GM19328 (cell line): ENCODE data around the gene IFNA13.

Experiments
- ATAC-seq: cut with Tn5 transposase; IDR thresholded peaks from one replicate; pipeline ENCODE4 v1.9.1; 2021; ENCODE audit warnings: mild to moderate bottlenecking, moderate library complexity; ENCODE audit not compliant: unreplicated experiment

The IFNA13 gene

DNA sequence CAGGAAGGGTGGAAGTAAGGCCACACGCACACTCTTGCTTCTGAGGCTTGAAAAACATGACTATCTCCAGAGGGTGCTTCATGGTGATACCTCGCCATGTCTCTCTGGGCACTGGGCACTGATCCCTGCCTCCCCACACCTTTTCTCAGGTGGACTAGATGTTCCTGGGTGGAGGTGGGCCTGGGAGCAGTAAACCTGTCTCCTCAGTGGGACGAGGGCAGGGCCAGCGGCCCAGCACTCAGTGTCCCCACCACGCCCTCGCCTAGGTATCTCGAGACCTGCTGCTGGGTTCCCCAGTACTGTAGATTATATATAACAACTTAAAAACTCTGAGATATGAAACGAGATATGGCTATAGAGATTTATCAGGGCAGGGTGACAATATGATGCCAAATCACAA, 5.6 kb downstream of the IFNA13 start:
- no peak for ATAC-seq

DNA sequence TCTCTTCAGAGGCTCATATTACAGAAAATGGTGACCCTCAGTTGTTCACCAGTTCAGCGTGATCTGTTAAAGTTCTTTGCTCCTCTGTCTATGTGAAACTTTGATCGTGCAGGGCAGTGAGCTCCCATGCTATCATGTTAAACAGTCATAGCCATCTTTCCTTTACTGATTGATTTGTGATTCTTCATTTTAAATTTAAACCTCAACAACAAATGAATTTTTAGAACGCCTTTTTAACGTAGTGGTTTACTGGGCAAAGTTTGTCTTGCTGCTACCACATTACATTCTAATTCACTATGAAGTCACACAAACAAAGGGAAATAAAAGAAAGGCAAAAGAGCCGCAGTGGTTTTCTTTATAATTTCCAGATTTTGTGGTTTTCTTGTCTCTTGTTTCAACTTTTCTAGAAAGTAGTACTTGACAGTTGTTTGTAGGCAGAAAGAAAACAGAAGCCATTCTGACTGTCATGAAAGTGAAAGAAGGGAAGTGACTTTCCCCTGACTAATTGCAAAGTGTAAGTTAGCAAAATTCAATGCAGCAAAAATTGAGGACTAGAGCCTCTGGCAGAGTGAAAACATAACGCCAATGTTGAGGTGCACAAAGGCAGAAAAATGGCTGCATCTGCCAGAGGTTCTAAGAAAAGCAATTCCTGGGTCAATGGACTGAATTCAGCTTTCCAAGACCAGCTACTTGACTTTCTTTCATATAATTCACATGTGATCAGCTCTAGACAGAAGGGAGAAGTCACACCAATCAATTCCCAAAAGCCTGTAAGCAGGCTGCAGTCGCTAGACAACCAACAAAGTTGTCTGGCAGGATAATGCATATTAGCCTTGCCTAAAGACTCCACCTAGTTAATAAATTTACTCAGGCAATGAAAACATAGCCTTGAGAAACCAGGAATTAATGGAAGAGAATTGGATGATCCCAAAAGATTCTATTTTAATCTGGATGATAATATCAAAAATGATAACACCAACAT, 10.1 kb downstream of the IFNA13 start:
- ATAC-seq = peak; percentile 89

DNA sequence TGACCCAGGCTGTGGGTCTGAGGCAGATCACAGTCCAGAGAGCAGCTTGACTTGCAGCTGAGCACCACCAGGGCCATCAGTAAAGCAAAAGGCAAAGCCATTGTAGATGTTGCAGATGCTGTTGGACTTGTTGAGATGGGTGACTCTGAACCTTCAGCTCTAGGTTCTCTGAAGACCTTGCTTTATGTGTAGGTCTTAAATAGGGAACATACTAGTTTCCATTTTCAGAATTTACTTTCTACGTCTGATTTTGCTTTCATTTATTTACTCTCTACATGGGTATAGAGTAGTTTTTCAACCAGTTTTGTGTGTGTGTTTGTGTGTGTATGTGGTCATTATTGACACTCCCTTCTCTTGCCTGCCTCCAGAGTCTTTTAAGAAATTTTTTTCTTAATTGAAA, 17.1 kb downstream of the IFNA13 start, which contains the start of gene IFNA6:
Gene IFNA6, minus strand, starts transcription at position 101 of the 400 bp plus-strand sequence. Its CDS starts 0 bp downstream, at position 101.
- no peak for ATAC-seq

DNA sequence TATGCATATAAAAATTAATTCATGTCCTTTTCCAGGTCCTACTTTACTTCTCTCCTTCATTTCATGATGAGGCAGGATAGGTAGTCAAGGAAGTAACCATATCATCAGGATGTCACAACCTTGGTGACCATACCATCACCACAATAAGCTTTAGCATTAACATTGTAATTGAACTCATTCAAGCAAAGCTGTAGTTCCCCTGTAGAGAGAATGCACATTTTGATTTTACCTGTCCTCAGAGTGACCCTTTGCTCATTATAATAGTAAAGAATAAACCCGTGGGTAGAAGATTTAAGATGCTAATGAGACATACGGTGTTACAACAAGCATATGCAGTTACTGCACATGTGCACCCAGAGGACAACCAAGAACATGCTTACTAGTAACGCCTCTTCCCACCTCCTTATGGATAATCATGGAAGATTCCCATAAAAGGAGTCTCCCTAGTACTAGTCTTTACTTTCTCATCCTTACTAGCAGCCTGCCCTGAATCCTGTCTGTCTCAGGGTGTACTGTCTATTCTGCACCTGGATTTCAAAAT, 19.4 kb downstream of the IFNA13 start:
- ATAC-seq = no peak

DNA sequence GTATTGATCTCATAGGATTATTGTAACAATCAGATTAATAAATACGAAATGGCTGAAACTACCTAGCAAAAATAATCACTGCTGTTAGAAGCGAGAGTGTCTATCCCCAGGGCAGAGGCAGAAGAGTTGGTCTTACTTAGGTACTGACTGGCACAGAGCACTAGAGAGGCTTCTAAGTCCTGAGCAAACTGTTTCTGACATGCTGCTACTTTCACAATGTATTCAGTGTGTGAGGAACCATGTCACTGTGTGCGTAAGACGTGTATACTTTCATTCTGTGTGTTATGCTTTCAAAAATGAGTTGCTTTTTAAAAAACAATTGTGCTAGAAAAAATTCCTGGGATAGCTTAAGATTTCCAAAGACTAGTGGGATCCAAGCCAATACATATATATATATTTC, 27.1 kb downstream of the IFNA13 start:
- ATAC-seq = no peak

DNA sequence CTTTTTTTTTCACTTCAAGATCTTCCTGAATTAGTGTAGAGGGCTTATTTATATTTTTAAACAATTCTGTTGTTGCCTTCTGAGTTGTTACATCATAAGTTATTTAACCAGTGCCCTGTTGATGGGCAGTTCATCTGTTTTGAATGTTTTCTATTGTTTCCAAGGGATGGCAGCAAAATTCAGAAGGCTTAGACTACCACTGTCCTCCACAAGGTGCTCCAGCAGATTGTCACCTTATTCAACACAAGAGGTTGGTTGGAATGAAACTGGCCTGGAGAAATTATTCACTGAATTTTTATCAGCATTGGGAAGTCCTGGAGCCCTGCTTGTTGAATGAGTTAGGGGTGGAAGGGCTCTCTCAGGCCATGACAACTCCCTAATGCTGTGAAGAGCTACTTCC, 31.4 kb downstream of the IFNA13 start:
- no peak for ATAC-seq

DNA sequence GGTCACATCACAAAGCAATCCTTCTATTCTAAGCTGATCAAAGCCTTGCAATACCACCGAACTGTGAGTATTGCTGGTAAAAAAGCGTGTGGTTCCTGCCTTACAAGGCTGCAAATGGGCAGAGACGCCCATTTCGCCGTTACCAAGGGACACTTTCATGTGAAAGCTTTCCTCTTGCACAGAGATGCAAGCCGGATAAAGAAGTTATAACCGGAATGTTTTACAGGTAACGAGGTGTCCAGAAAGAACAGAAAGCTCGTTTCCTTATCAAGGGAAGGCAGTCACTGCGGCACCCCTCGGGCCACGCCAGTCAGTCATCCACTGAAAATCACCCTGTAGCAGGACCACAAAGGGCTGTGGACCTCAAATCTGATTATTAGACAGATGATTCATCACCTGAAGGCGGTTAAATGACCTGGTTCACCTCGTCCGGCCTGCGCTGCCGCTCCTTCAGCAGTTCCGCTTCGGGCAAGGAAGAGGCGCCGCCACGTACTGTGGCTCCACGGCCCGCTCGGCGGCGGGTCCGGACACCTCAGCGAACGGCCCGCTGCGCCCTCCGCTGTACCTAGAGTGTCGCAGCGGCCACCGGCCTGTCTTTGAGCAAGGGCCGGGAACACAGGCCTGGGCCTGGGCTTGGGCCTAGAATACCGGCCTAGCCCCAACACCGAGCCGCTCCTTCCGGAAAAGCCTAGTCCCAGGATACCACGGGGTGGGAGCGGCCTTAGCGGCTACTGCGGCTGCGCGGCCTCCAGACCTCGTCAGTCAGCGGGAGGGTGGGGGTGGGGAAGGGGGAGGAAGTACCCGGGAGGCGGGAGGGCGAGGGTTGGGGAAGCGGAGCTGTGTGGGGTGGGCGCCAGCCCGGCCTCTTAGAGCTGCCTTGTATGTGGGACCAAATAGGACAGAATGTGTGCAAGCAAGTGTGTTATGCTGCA, 32.9 kb downstream of the IFNA13 start, which contains the start of gene KLHL9:
Gene KLHL9, minus strand, starts transcription at position 704 of the 932 bp plus-strand sequence. Its CDS starts 545 bp downstream, at position 159.
- ATAC-seq = peak; percentile 89

DNA sequence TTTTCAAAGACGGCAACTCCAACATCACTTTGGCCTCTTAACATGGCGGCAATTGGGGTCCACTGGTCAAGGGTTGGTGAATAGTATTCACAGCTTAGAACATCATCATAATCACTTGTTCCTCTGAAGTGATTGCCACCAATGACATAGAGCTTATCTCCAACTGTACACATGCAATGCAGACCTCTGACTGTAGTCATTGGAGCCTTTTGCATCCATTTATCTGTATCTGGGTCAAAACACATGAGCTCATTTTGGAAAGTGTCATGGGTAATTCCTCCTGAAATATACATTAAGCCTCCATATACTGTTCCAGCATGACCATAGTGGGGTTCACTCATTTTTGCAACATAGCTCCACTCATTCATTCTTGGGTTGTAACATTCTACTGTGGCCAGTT, 34.6 kb downstream of the IFNA13 start:
- ATAC-seq = no peak

DNA sequence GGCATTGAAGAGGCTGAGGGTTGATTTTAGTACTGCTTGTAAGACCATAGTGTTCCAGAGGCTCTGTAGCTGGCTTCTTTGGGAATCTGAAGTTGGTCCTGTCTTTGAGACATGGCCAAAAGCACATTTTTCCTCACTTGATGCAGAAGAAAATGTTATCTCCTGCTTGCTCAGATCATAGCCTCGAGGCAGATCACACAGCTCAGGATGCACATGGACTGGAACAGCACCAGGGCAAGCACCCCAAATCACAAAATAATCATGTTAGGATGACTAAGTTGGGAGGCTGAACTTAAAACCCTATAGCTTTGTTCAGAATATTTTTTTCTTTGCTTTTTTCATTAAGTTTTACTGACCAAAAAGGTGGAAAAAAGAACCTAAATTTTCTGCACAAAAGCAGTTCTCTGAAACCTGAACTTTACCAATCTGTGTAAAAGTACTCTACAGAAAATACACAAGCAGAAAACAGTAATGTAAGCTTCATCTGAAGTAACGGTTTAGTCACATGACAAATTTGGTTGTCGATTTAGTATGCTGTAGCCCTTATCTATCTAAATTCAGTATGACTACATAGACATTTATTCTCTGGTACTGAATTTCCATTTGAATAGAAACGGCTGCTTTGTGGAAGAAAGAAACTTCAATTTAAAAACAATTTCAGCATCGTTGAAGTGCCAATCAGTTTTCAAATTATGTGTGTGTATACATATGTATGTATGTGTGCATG, 36.0 kb downstream of the IFNA13 start:
- no peak for ATAC-seq

DNA sequence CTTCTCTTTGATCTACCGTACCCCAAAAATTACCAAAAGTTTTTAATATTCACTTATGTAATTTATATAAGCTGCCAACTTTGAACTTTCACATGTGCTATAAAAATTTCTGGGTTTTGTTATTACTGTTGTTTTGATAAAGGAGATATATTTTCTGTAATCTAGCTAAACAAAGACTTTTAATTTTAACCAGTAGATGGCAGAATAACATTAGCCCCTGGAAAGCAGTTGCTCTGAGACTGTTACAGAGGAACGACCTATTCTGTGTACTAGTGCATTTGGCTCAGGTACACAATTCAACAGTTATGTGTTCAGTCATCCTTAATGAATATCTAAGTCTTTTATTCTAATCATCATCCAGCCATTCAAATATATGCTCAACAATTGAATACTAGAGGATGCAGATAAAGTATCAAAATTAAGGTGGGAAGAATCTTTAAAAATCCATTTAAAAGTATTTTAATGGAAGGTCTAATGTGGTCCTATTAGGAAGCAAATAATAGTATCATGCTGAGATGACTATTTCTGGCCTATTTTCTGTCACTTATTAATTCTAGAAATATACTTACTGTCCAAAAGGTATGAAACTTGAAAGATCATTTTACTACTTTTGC, 41.2 kb downstream of the IFNA13 start:
- peak; percentile 81 for ATAC-seq

DNA sequence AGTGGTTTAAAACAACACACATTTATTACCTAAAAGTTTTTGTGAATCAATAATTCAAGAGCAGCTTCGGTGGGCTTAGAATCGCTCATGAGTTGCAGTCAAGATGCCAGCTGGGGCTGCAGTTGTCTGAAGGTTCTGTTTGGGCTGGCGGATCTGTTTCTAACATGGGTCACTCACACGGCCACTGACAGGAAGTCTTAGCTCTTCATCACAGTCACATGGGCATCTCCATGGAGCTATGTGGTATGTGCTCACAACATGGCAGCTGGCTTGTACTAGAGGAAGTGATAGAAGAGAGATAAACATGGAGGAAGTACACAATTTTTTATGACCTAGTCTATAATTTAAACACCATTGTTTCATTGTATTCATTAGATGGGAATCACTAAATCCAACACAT, 43.8 kb downstream of the IFNA13 start:
- ATAC-seq = no peak

DNA sequence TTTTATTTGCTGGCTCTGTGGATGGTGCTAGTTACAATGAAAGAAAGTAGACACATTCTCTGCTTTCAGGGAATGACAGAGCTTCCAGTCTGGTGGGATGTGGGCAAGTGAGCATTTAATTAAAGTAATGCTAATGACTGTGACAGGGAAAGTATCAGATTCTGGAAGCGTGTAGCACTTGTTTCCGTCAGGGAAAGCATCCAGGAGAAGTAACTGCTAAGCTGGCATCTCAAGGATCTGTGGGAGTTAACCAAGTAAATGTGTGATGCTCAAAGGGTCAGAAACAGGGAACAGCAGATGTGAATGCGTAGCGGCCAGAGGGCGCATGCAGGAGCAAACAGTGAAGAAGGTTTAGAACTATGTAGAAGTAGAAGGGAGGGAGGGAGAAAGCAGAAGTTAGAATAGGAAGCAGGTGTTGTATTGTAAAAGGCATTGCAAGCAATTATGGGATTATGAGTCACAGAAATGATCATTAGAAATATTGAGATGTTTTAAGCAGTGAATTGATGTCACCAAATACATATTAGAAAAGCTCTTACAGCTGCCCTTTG, 44.9 kb downstream of the IFNA13 start:
- no peak for ATAC-seq

DNA sequence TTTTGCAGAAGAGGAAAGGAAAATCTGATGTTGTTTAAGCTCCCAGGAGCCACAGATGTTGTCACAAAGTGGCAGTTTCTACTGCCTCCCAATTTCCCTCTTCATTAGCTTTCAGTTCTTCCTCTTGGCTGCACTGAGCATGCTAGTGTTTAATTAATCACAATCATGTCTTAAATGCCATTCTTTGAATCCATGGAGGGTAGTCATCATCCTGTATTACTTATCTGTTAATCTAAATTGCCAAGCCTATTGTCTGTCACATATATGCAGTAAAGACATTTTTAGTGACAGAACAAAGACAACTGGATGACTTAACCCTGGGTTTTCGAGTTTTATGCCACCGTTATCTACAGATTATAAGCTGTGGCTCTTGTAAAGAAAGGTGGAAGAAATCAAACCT, 47.4 kb downstream of the IFNA13 start:
- no peak for ATAC-seq

DNA sequence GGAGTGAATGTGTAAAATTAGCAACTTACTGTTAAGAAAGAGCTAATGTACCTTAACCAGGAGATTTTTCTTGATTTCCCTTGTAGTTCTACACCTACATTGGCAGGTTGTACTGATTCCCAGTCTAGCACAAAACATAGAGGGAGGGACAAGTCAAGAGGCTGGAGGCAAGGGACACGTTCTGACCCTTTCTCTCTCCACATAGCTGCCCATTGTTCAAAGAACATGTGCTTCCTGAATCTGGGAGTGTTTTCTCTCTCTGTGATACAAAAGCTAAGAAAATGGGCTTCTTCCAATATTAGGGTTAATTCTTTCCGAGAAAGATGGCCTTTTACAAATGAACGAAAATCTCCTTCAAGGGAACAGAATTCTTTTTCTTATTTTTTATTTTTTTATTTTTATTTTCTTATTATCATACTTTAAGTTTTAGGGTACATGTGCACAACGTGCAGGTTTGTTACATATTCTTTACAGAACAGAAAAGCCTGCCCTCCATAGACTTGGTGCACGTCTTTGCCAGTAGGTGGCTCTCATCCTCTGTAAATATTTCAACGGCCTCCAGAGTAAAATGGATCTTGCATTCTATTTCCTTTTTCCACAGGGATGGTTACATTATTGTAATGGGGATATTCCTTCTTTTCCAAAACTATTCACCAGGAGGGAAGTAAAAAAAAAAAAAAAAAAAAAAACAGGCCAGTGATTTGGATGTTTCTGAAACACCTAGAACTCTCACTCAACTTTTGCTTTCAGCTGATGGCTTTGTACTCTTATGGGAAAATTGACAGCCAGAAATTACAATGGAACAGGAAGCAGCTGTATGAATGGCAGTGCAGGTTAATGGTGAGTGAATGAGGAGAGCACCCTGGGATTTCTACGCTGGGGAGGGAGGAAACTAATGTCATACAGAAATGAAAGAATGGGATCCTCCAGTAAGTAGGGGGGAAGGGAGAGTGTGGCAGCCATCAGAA, 49.6 kb downstream of the IFNA13 start:
- no peak for ATAC-seq
